H1 (cell line): ENCODE measurements around the gene CTNNBL1. TPM values are rescaled to one million over a fixed set of nuclear protein-coding genes. Genes with fewer than 3 reads are reported as not detected.

Experiments used
- CTCF ChIA-PET: fragments of 300-600 bp; sonication (Branson Sonifier 250); formaldehyde crosslinking; loops from one replicate; lab custom pipeline; 2021; ENCODE audit not compliant: partially characterized antibody; lab: Charles Lee
- POLR2A ChIA-PET: fragments of 300-600 bp; sonication (Branson Sonifier 250); formaldehyde crosslinking; loops from one replicate; lab custom pipeline; 2021; ENCODE audit warnings: inconsistent platforms; ENCODE audit not compliant: partially characterized antibody; lab: Charles Lee
- DNase-seq, 2 experiments: peaks; one replicate each; pipeline versions ENCODE4 v3.0.0 to v3.0.0-alpha.2; 2010 to 2022; ENCODE audit warnings: low spot score in 2 of 2, low read depth in 1 of 2, mixed read lengths in 1 of 2
- FAIRE-seq: peaks from 2 replicates; lab custom pipeline; 2011; peaks lifted over from hg19 to GRCh38; lab: Jason Lieb, UNC
- H2AFZ ChIP-seq: 2 replicates; pipeline ENCODE4 v1.8.1; 2012; ENCODE audit warnings: low read length, inconsistent platforms
- H2AK5ac ChIP-seq: 2 replicates; pipeline ENCODE4 v1.6.1; 2013; ENCODE audit warnings: low read depth, low read length
- H2BK120ac ChIP-seq: replicated peaks from 2 replicates; pipeline ENCODE3; 2013; ENCODE audit warnings: low read depth, low read length, inconsistent platforms
- H2BK12ac ChIP-seq: 2 replicates; pipeline ENCODE4 v1.6.1; 2013; ENCODE audit warnings: low read depth, low read length
- H2BK15ac ChIP-seq: 2 replicates; pipeline ENCODE4 v1.6.1; 2013; ENCODE audit warnings: low read length
- H2BK20ac ChIP-seq: 2 replicates; pipeline ENCODE4 v1.6.1; 2013; ENCODE audit warnings: low read length
- H2BK5ac ChIP-seq: 2 replicates; pipeline ENCODE4 v1.6.1; 2013; ENCODE audit warnings: low read depth, low read length
- H3K14ac ChIP-seq: 2 replicates; pipeline ENCODE4 v1.6.1; 2013; ENCODE audit warnings: inconsistent platforms; ENCODE audit not compliant: insufficient read length
- H3K18ac ChIP-seq: 2 replicates; pipeline ENCODE4 v1.6.1; 2013; ENCODE audit warnings: low read length; ENCODE audit errors: extremely low read depth
- H3K23ac ChIP-seq: 2 replicates; pipeline ENCODE4 v1.6.1; 2013; ENCODE audit warnings: inconsistent platforms; ENCODE audit not compliant: insufficient read length
- H3K23me2 ChIP-seq: 2 replicates; pipeline ENCODE4 v1.6.1; 2013; ENCODE audit warnings: low read depth, low read length
- H3K27ac ChIP-seq: 2 replicates; pipeline ENCODE4 v1.6.1; 2011; ENCODE audit warnings: low read depth, low read length, inconsistent platforms
- H3K27me3 ChIP-seq, 4 experiments: replicated peaks in 1 of 4; 1 replicate in 1 of 4; 2 replicates in 3 of 4; pipeline versions ENCODE4 v1.6.1 to v1.8.1; 2011 to 2013; ENCODE audit warnings: low read length in 3 of 4, mild to moderate bottlenecking in 3 of 4, inconsistent platforms in 2 of 4, mixed read lengths in 2 of 4, moderate library complexity in 1 of 4; ENCODE audit not compliant: control insufficient read depth in 3 of 4, insufficient read depth in 3 of 4; ENCODE audit errors: extremely low read depth in 1 of 4
- H3K36me3 ChIP-seq, 4 experiments: 2 replicates each; pipeline versions ENCODE4 v1.6.1 to v1.8.1; 2011 to 2013; ENCODE audit warnings: mild to moderate bottlenecking in 4 of 4, low read length in 3 of 4, moderate library complexity in 2 of 4, control low read depth in 1 of 4, inconsistent platforms in 1 of 4; ENCODE audit not compliant: insufficient read depth in 4 of 4, control insufficient read depth in 2 of 4
- H3K4ac ChIP-seq: replicated peaks from 2 replicates; pipeline ENCODE3; 2013; ENCODE audit warnings: low read length, low read depth, mixed read lengths, inconsistent platforms; ENCODE audit not compliant: insufficient read length
- H3K4me1 ChIP-seq, 4 experiments: replicated peaks in 1 of 4; 1 replicate in 1 of 4; 2 replicates in 3 of 4; pipeline versions ENCODE4 v1.6.1 to v1.8.1; 2011 to 2013; ENCODE audit warnings: low read length in 3 of 4, inconsistent platforms in 2 of 4, mixed read lengths in 1 of 4; ENCODE audit not compliant: insufficient read depth in 4 of 4, control insufficient read depth in 3 of 4
- H3K4me2 ChIP-seq, 2 experiments: 2 replicates each; pipeline versions ENCODE4 v1.6.1 to v1.8.1; 2011 to 2013; ENCODE audit warnings: low read depth in 2 of 2, low read length in 2 of 2, control low read depth in 1 of 2, inconsistent platforms in 1 of 2, mild to moderate bottlenecking in 1 of 2; ENCODE audit not compliant: insufficient read depth in 1 of 2
- H3K4me3 ChIP-seq, 4 experiments: fragments of 200-600, 300-600 bp in 1 of 4; sonication (generic), shearing (Covaris generic), sonication (Bioruptor Twin) in 1 of 4; 2 replicates each; pipeline versions ENCODE4 v1.5.1 to v1.8.1; 2011 to 2016; ENCODE audit warnings: low read length in 4 of 4, low read depth in 3 of 4, control low read depth in 2 of 4, inconsistent platforms in 2 of 4, mild to moderate bottlenecking in 2 of 4, mixed read lengths in 1 of 4, moderate library complexity in 1 of 4; ENCODE audit not compliant: insufficient read depth in 2 of 4; ENCODE audit errors: extremely low read depth in 1 of 4
- H3K56ac ChIP-seq: replicated peaks from 2 replicates; pipeline ENCODE3; 2013; ENCODE audit warnings: low read depth, mild to moderate bottlenecking, mixed read lengths, low read length, inconsistent platforms; ENCODE audit not compliant: insufficient read length
- H3K79me1 ChIP-seq: 2 replicates; pipeline ENCODE4 v1.6.1; 2013; ENCODE audit warnings: low read depth, low read length, control low read depth
- H3K79me2 ChIP-seq, 2 experiments: 2 replicates each; pipeline versions ENCODE4 v1.6.1 to v1.8.1; 2012 to 2013; ENCODE audit warnings: low read length in 2 of 2, mild to moderate bottlenecking in 2 of 2, inconsistent platforms in 1 of 2; ENCODE audit not compliant: insufficient read depth in 2 of 2, control insufficient read depth in 1 of 2
- H3K9ac ChIP-seq, 4 experiments: replicated peaks in 1 of 4; 1 replicate in 1 of 4; 2 replicates in 3 of 4; pipeline versions ENCODE4 v1.6.1 to v1.8.1; 2011 to 2013; ENCODE audit warnings: low read depth in 3 of 4, low read length in 3 of 4, control low read depth in 2 of 4, mild to moderate bottlenecking in 2 of 4, moderate library complexity in 2 of 4, inconsistent platforms in 1 of 4; ENCODE audit errors: extremely low read depth in 1 of 4
- H3K9me3 ChIP-seq, 2 experiments: 2 replicates each; pipeline versions ENCODE4 v1.6.1 to v1.8.1; 2012 to 2013; ENCODE audit warnings: mild to moderate bottlenecking in 2 of 2, moderate library complexity in 2 of 2, control low read depth in 1 of 2, inconsistent platforms in 1 of 2, low read depth in 1 of 2, low read length in 1 of 2, mixed read lengths in 1 of 2; ENCODE audit not compliant: insufficient read depth in 2 of 2
- H4K20me1 ChIP-seq, 2 experiments: replicated peaks in 1 of 2; 2 replicates each; pipeline versions ENCODE3 to v1.8.1; 2011 to 2013; ENCODE audit warnings: inconsistent platforms in 2 of 2, low read length in 2 of 2, mild to moderate bottlenecking in 1 of 2; ENCODE audit not compliant: insufficient read depth in 2 of 2, control insufficient read depth in 1 of 2
- H4K5ac ChIP-seq: 2 replicates; pipeline ENCODE4 v1.6.1; 2013; ENCODE audit warnings: low read length, low read depth, mixed read lengths, inconsistent platforms; ENCODE audit not compliant: insufficient read length
- H4K8ac ChIP-seq: 2 replicates; pipeline ENCODE4 v1.8.0; 2013; ENCODE audit warnings: mild to moderate bottlenecking, moderate library complexity, low read length, inconsistent platforms; ENCODE audit not compliant: insufficient read depth; ENCODE audit errors: extremely low read depth
- H4K91ac ChIP-seq: replicated peaks from 2 replicates; pipeline ENCODE3; 2013; ENCODE audit warnings: low read length, mixed read lengths, inconsistent platforms; ENCODE audit not compliant: insufficient read length
- ASH2L ChIP-seq: fragments of 200-600, 300-600 bp; sonication (generic); IDR thresholded peaks from one replicate; pipeline ENCODE4 v1.7.1; 2017; ENCODE audit warnings: low read length
- BRCA1 ChIP-seq: IDR thresholded peaks from 2 replicates; pipeline ENCODE4 v1.6.1; 2012; ENCODE audit warnings: low read depth, low read length, improper control_type of control experiment
- EGR1 ChIP-seq: IDR thresholded peaks from 2 replicates; pipeline ENCODE4 v1.6.1; 2011; ENCODE audit warnings: low read depth, low read length, borderline replicate concordance
- MAFK ChIP-seq: IDR thresholded peaks from 2 replicates; pipeline ENCODE4 v1.6.1; 2012; ENCODE audit warnings: low read depth, mild to moderate bottlenecking, improper control_type of control experiment, low read length
- NANOG ChIP-seq: IDR thresholded peaks from 2 replicates; pipeline ENCODE4 v1.6.1; 2011; ENCODE audit warnings: low read length, low read depth, mild to moderate bottlenecking, inconsistent platforms; ENCODE audit not compliant: insufficient read depth, poor library complexity, severe bottlenecking
- SP2 ChIP-seq: IDR thresholded peaks from 2 replicates; pipeline ENCODE4 v1.6.1; 2012; ENCODE audit warnings: mild to moderate bottlenecking, low read length, inconsistent platforms
- SRF ChIP-seq: IDR thresholded peaks from 2 replicates; pipeline ENCODE4 v1.6.1; 2011; ENCODE audit warnings: mild to moderate bottlenecking, low read depth, low read length, moderate library complexity
- TEAD4 ChIP-seq: IDR thresholded peaks from 2 replicates; pipeline ENCODE4 v1.6.1; 2012; ENCODE audit warnings: low read depth, low read length, inconsistent platforms, mixed read lengths
- WGBS, 2 experiments: shearing (Covaris generic) in 1 of 2; methylation state at CpG; one replicate each; pipeline versions ENCODE4 v1.1.6 to v1.1.7; 2013 to 2015; ENCODE audit warnings: low lambda C conversion rate in 2 of 2, mixed read lengths in 2 of 2, inconsistent platforms in 1 of 2, low coverage in 1 of 2, missing lambda C conversion rate in 1 of 2; ENCODE audit not compliant: insufficient replicate concordance in 2 of 2, insufficient coverage in 1 of 2, insufficient read length in 1 of 2; ENCODE audit errors: extremely low coverage in 1 of 2, missing lambda C conversion rate in 1 of 2; 5-methylcytosine and 5-hydroxymethylcytosine counted together
- polyA plus RNA-seq, 7 experiments: library from polyadenylated mRNA; depleted of rRNA in 3 of 7; stranded (reverse) in 5 of 7; unstranded in 2 of 7; fragments of >200 nt in 5 of 7; fragments of 200-250 nt in 2 of 7; gene quantifications; 1 replicate in 5 of 7; 2 replicates in 1 of 7; 4 replicates in 1 of 7; pipeline versions ENCODE4 v1.2.1 to v1.2.3, GENCODE V29; 2011 to 2013; ENCODE audit warnings: missing spikeins in 2 of 7, mixed read lengths in 2 of 7
- total RNA-seq: library from RNA; stranded (reverse); fragmentation: NEBNext Ultra II Directional; extraction: Animal tissue kit (Norgen Biotek cat#: 25700); gene quantifications from 2 replicates; pipeline ENCODE4 v1.2.1, GENCODE V29; 2021

CTNNBL1 gene
- total and polyA plus RNA-seq, 2 of the 8 experiments (the other 6 are each of a cell fraction or from before 2014, with no cell fraction given) = 19.6 to 81.6 TPM

- Histone ChIP-seq H3K9me3 (no peaks in the 10 kb centered on the region), H3K4me2 (no peak overlapping the region), H2AK5ac (no peak overlapping the region), H2BK15ac (no peak overlapping the region), H2BK5ac (no peak overlapping the region), H3K14ac (no peak overlapping the region), H3K9ac (no peak overlapping the region), H2BK12ac (no peak overlapping the region), H3K79me1 (no peaks in the 10 kb centered on the region), H2BK20ac (no peak overlapping the region), H3K4me3 (no peak overlapping the region), H3K27ac (no peak overlapping the region), H3K79me2 (no peaks in the 10 kb centered on the region), H3K4ac (no peak overlapping the region), H3K27me3 (no peaks in the 10 kb centered on the region), H3K18ac (no peak overlapping the region), H4K5ac (no peak overlapping the region), H4K91ac (no peak overlapping the region), H3K36me3 (no peaks in the 10 kb centered on the region), H3K23ac (no peak overlapping the region), H2BK120ac (no peak overlapping the region), H2AFZ (no peak overlapping the region), H4K20me1 (no peaks in the 10 kb centered on the region), H3K4me1 (peaks cover 0 to 4% (median 1%) of the 10 kb centered on the region in 4 experiments; a peak in 2 of 7 replicates), H4K8ac (no peak overlapping the region), H3K23me2 (peaks cover 3% of the 10 kb centered on the region; the same call in 1 of the 2 replicates), H3K56ac (no peak overlapping the region)
- DNase-seq = no peak
- ChIA-PET POLR2A (no interaction called here), CTCF (interaction anchor here (0.7 to 1.6 kb wide), 3 partner anchors 14 to 247 kb away, joined by 3 read pairs; no protein-coding TSS in a partner anchor)
- WGBS, 2 experiments = 84% methylated on average over 1 of the region's 1 CpG; no CpG with 5 or more reads in 1 of the 2 experiments
- TF ChIP-seq SRF = no peak
- no peak for TF ChIP-seq SP2
- TF ChIP-seq MAFK = no peak
- no peak for TF ChIP-seq TEAD4
- TF ChIP-seq EGR1 = no peak
- no peak for TF ChIP-seq ASH2L
- no peak for TF ChIP-seq BRCA1
- TF ChIP-seq NANOG = no peak
- no peak for FAIRE-seq
These were observed 49.2 kb upstream of the CTNNBL1 start for GRCh38 chr20:37644605-37645004.
